ENCODE measurements around the gene FBXO10.
"Not testable (repeated sequence)": the region's sequence is repeated elsewhere in the genome, so short reads cannot be mapped to it uniquely, and the experiment has no call there.

Gene FBXO10

GRCh38 chr9:37473982-37474381 lies 102.2 kb downstream of the FBXO10 start:
- not testable (repeated sequence) for DNase-seq

- DNase-seq, result no peak
Observed at GRCh38 chr9:37471942-37472684, 104.1 kb downstream of the FBXO10 start.

GRCh38 chr9:37468620-37469019 lies 107.6 kb downstream of the FBXO10 start:
- DNase-seq, result no peak

- DNase-seq, result peak; percentile 53
Observed at GRCh38 chr9:37467530-37467929, 108.7 kb downstream of the FBXO10 start.

- DNase-seq, result peak; percentile 48
Observed at GRCh38 chr9:37466037-37466709, 110.0 kb downstream of the FBXO10 start.

- DNase-seq, result peak; percentile 99
Observed at GRCh38 chr9:37465249-37466036, 110.7 kb downstream of the FBXO10 start, which contains the start of gene ZBTB5. ZBTB5 (minus strand) TSS chr9:37465450; CDS start chr9:37442551, 22,899 bp downstream.

GRCh38 chr9:37464426-37465248 lies 111.5 kb downstream of the FBXO10 start:
- peak; percentile 52 for DNase-seq

GRCh38 chr9:37464006-37464405 lies 112.2 kb downstream of the FBXO10 start:
- DNase-seq, result no peak

All from MV-4-11 (cell line).